Dendritic cell treated with granulocyte-macrophage colony-stimulating factor and Interleukin-4, amounts not matched to agents 40 ng/mL and 50 ng/mL, for 4 days (primary cell): ENCODE data around the gene ING5.
"Not testable (repeated sequence)": the region's sequence is repeated elsewhere in the genome, so short reads cannot be mapped to it uniquely, and the experiment has no call there.

ENCODE experiments used
- H3K27ac Mint-ChIP-seq: one replicate; pipeline ENCODE4 v1.8.0; 2022; ENCODE audit warnings: mild to moderate bottlenecking, mixed read lengths
- H3K27me3 Mint-ChIP-seq: one replicate; pipeline ENCODE4 v1.8.0; 2022; ENCODE audit warnings: mild to moderate bottlenecking, mixed read lengths
- H3K36me3 Mint-ChIP-seq: one replicate; pipeline ENCODE4 v1.8.0; 2022; ENCODE audit warnings: low read depth, mixed read lengths
- H3K4me1 Mint-ChIP-seq: one replicate; pipeline ENCODE4 v1.8.0; 2022; ENCODE audit warnings: low read depth, mixed read lengths
- H3K4me3 Mint-ChIP-seq: one replicate; pipeline ENCODE4 v1.8.0; 2022; ENCODE audit warnings: mild to moderate bottlenecking, moderate library complexity, mixed read lengths
- H3K9me3 Mint-ChIP-seq: one replicate; pipeline ENCODE4 v1.8.0; 2022; ENCODE audit warnings: mixed read lengths
- intact Hi-C: fragments of 100-400 bp; cut with micrococcal nuclease; formaldehyde crosslinking; loops from one replicate; pipeline ENCODE4 v1.15.0; 2022

The ING5 gene

GRCh38 chr2:241701399-241702154 is at the start of gene ING5:
Gene ING5 (plus strand): TSS chr2:241702039. CDS start chr2:241702066, 27 bp downstream.
- no peaks in the 10 kb centered on the region for H3K9me3 Mint-ChIP-seq
- H3K36me3 Mint-ChIP-seq = peaks cover 23% of the 10 kb centered on the region
- intact Hi-C loops = loop anchor here (1.0 to 2.0 kb wide), 3 partner anchors 15 to 65 kb away; partner anchors contain the start of genes D2HGDH and DTYMK
- H3K27ac Mint-ChIP-seq = peak within 1 kb of the TSS; percentile 81
- peaks cover 18% of the 10 kb centered on the region for H3K4me1 Mint-ChIP-seq
- H3K27me3 Mint-ChIP-seq = no peaks in the 10 kb centered on the region
- H3K4me3 Mint-ChIP-seq = peak within 1 kb of the TSS; percentile 78

GRCh38 chr2:241652142-241652541 is 49.7 kb upstream of the ING5 start:
- H3K27me3 Mint-ChIP-seq = no peaks in the 10 kb centered on the region
- H3K4me1 Mint-ChIP-seq = no peaks in the 10 kb centered on the region
- no peak overlapping the region for H3K27ac Mint-ChIP-seq
- peaks cover 72% of the 10 kb centered on the region for H3K36me3 Mint-ChIP-seq
- H3K9me3 Mint-ChIP-seq = no peaks in the 10 kb centered on the region
- no peak overlapping the region for H3K4me3 Mint-ChIP-seq
- intact Hi-C loops = no loop called here

DNA sequence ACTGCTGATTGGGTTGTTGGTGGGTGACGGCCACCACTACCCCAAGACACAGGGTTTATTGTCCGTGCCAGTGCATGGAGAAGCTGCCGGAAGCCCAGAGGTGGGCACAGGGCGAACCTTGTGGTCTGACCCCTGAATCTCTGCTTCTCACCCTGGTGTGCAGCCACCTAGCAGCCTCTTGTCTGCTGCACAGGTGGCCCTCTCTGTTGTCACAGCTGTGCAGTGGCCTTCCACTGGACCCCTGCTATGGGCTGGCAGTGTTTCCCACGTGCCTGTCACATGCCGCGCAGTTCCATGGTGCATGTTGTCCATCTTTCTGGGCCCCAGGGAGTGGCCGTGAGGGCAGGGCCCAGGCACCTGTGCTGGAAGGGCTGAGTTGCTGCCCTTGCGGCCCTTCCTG is 49.1 kb upstream of the ING5 start:
- Mint-ChIP-seq H3K4me3 (no peak overlapping the region), H3K27ac (no peak overlapping the region), H3K27me3 (no peaks in the 10 kb centered on the region), H3K36me3 (peaks cover 78% of the 10 kb centered on the region), H3K4me1 (peaks cover 3% of the 10 kb centered on the region), H3K9me3 (no peaks in the 10 kb centered on the region)
- intact Hi-C loops = no loop called here

GRCh38 chr2:241653210-241653750 is 48.6 kb upstream of the ING5 start:
- Mint-ChIP-seq H3K36me3 (peaks cover 84% of the 10 kb centered on the region), H3K9me3 (no peaks in the 10 kb centered on the region), H3K4me3 (no peak overlapping the region), H3K27me3 (no peaks in the 10 kb centered on the region), H3K27ac (no peak overlapping the region), H3K4me1 (peaks cover 6% of the 10 kb centered on the region)
- intact Hi-C loops = no loop called here

GRCh38 chr2:241654551-241654950 is 47.3 kb upstream of the ING5 start:
- peaks cover 96% of the 10 kb centered on the region for H3K36me3 Mint-ChIP-seq
- H3K4me3 Mint-ChIP-seq = no peak overlapping the region
- no peaks in the 10 kb centered on the region for H3K27me3 Mint-ChIP-seq
- intact Hi-C loops = no loop called here
- H3K4me1 Mint-ChIP-seq = peaks cover 6% of the 10 kb centered on the region
- H3K27ac Mint-ChIP-seq = no peak overlapping the region
- H3K9me3 Mint-ChIP-seq = no peaks in the 10 kb centered on the region

GRCh38 chr2:241655516-241656189 is 46.2 kb upstream of the ING5 start:
- H3K9me3 Mint-ChIP-seq = no peaks in the 10 kb centered on the region

GRCh38 chr2:241656190-241656741 is 45.6 kb upstream of the ING5 start:
- Mint-ChIP-seq H3K36me3 (peaks cover 100% of the 10 kb centered on the region), H3K27me3 (no peaks in the 10 kb centered on the region), H3K9me3 (no peaks in the 10 kb centered on the region), H3K4me3 (no peak overlapping the region), H3K27ac (no peak overlapping the region), H3K4me1 (peaks cover 6% of the 10 kb centered on the region)
- intact Hi-C loops = no loop called here

More at GRCh38 chr2:241655516-241656189, 46.2 kb upstream of the ING5 start:
- Mint-ChIP-seq H3K27me3 (no peaks in the 10 kb centered on the region), H3K4me3 (no peak overlapping the region), H3K27ac (no peak overlapping the region), H3K36me3 (peaks cover 100% of the 10 kb centered on the region), H3K4me1 (peaks cover 6% of the 10 kb centered on the region)
- intact Hi-C loops = no loop called here

- intact Hi-C loops = no loop called here
- Mint-ChIP-seq H3K36me3 (peaks cover 97% of the 10 kb centered on the region), H3K27ac (peak overlapping the region; percentile 0), H3K4me1 (peaks cover 6% of the 10 kb centered on the region), H3K27me3 (no peaks in the 10 kb centered on the region), H3K9me3 (no peaks in the 10 kb centered on the region), H3K4me3 (no peak overlapping the region)
Measured at GRCh38 chr2:241657786-241658254, 44.0 kb upstream of the ING5 start.

GRCh38 chr2:241658296-241658695 is 43.5 kb upstream of the ING5 start:
- peaks cover 6% of the 10 kb centered on the region for H3K4me1 Mint-ChIP-seq
- no peak overlapping the region for H3K4me3 Mint-ChIP-seq
- H3K27ac Mint-ChIP-seq = no peak overlapping the region
- H3K9me3 Mint-ChIP-seq = no peaks in the 10 kb centered on the region
- H3K27me3 Mint-ChIP-seq = no peaks in the 10 kb centered on the region
- peaks cover 92% of the 10 kb centered on the region for H3K36me3 Mint-ChIP-seq
- intact Hi-C loops = no loop called here

DNA sequence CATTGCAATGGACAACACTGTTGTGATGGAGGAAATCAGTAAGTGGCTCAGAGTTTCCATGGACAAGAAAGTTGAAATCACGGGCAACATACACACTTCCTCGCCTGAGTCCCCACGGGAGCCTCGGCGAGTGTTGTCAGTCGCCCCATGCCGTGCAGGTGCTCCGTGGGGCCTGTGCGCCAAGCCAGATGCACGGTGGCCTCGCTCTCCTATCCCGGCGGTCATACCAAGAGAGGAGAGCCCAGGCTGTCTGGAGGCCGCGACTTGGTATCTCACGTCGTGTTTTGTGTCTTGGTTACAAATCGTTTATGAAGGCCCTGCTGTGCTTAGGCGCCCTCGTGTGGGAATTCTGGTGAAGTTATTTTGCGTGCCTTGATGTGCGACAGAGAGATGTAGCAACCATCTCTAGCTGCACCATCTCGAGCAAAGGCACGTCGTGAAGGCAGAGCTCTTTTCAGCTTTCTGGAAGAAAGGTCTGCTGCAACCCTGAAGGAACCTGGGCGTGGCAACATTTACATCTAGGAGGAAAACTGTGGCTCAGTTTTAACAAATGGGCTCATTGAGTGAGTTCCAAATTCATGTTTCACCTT is 42.6 kb upstream of the ING5 start:
- H3K36me3 Mint-ChIP-seq = peaks cover 83% of the 10 kb centered on the region
- no peak overlapping the region for H3K27ac Mint-ChIP-seq
- no peak overlapping the region for H3K4me3 Mint-ChIP-seq
- intact Hi-C loops = no loop called here
- peaks cover 6% of the 10 kb centered on the region for H3K4me1 Mint-ChIP-seq
- H3K27me3 Mint-ChIP-seq = no peaks in the 10 kb centered on the region
- H3K9me3 Mint-ChIP-seq = no peaks in the 10 kb centered on the region

DNA sequence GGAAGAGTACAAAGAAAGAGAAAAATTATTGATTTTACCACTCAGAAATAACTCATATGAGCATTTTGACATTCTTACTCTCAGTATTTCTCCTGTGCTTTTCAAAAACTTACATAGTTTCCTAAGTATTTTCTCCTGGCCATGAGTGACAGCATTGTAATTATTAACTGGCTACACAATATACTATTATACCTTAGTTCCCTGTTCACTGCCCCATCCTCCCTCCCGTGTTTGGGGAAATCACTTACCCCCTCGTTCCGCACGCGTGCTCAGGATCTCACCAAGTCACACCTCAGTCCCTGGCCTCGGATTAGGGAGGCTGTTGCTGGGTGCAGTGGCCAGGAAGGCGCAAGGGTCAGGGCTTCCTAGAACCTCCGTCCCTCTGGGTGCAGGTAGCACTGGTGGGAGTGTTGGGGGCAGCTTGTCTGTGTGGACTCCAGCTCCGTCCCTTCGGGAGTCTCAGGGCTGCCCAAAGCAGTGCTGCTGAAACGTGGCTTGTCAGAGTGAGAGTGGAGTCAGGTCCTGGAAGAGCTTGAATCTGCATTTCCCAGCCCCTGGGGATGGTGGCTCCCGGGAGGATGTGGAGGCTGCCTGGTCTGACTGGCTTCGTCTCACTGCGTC is 41.1 kb upstream of the ING5 start:
- peaks cover 76% of the 10 kb centered on the region for H3K36me3 Mint-ChIP-seq
- H3K4me1 Mint-ChIP-seq = peaks cover 12% of the 10 kb centered on the region
- no peak overlapping the region for H3K27ac Mint-ChIP-seq
- intact Hi-C loops = no loop called here
- H3K27me3 Mint-ChIP-seq = no peaks in the 10 kb centered on the region
- no peaks in the 10 kb centered on the region for H3K9me3 Mint-ChIP-seq
- H3K4me3 Mint-ChIP-seq = no peak overlapping the region

DNA sequence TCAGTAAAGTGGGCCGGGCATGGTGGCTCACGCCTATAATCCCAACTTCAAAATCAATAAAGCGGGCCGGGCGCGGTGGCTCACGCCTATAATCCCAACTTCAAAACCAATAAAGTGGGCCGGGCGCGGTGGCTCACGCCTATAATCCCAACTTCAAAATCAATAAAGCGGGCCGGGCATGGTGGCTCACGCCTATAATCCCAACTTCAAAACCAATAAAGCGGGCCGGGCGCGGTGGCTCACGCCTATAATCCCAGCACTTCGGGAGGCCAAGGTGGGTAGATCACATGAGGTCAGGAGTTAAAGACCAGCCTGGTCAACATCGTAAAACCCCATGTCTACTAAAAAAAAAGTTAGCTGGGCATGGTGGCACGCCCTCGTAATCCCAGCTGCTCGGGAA is 39.1 kb upstream of the ING5 start:
- H3K4me3 Mint-ChIP-seq, H3K4me1 Mint-ChIP-seq, H3K27ac Mint-ChIP-seq, intact Hi-C loops, H3K9me3 Mint-ChIP-seq, H3K27me3 Mint-ChIP-seq: not testable (repeated sequence)
- peaks cover 76% of the 10 kb centered on the region for H3K36me3 Mint-ChIP-seq

GRCh38 chr2:241665731-241666440 is 36.0 kb upstream of the ING5 start:
- peak overlapping the region; percentile 51 for H3K27ac Mint-ChIP-seq
- intact Hi-C loops = no loop called here

More at GRCh38 chr2:241665731-241666440, 36.0 kb upstream of the ING5 start:
- Mint-ChIP-seq H3K27me3 (no peaks in the 10 kb centered on the region), H3K9me3 (no peaks in the 10 kb centered on the region), H3K4me3 (no peak overlapping the region), H3K36me3 (peaks cover 76% of the 10 kb centered on the region), H3K4me1 (peaks cover 6% of the 10 kb centered on the region)
